Measurements from ENCODE around the gene B3GAT1. TPM values are rescaled to one million over a fixed set of nuclear protein-coding genes. Genes with fewer than 3 reads are reported as not detected.

Gene B3GAT1
- total RNA-seq, 4 donors from 2014 or later: 0.22 to 0.33 TPM; not detected in 2

- no peak for TF ChIP-seq CTCF (IDR thresholded peaks at IDR 0.05; ENCODE audit: low read depth)
These were observed 42.2 kb upstream of the B3GAT1 start for GRCh38 chr11:134454146-134454690.

GRCh38 chr11:134453441-134453840, 41.4 kb upstream of the B3GAT1 start:
- no peak for TF ChIP-seq CTCF (IDR thresholded peaks at IDR 0.05; ENCODE audit: low read depth)

- TF ChIP-seq CTCF (IDR thresholded peaks at IDR 0.05; ENCODE audit: low read depth): no peak
These were observed 40.8 kb upstream of the B3GAT1 start for GRCh38 chr11:134452838-134453155.

- no peak for TF ChIP-seq CTCF (IDR thresholded peaks at IDR 0.05; ENCODE audit: low read depth)
These were observed 40.2 kb upstream of the B3GAT1 start for GRCh38 chr11:134452026-134452837.

- TF ChIP-seq CTCF (IDR thresholded peaks at IDR 0.05; ENCODE audit: low read depth): no peak
These were observed 38.1 kb upstream of the B3GAT1 start for GRCh38 chr11:134450186-134450585.

- TF ChIP-seq CTCF (IDR thresholded peaks at IDR 0.05; ENCODE audit: low read depth): no peak
These were observed 37.7 kb upstream of the B3GAT1 start for GRCh38 chr11:134449713-134450112.

- TF ChIP-seq CTCF (IDR thresholded peaks at IDR 0.05; ENCODE audit: low read depth): no peak
These were observed 37.0 kb upstream of the B3GAT1 start for GRCh38 chr11:134449051-134449450.
